ENCODE data around the gene ALG9.
A peak's percentile ranks its signal among the peaks of the same experiment; 100 is the strongest.

ALG9 gene

DNA sequence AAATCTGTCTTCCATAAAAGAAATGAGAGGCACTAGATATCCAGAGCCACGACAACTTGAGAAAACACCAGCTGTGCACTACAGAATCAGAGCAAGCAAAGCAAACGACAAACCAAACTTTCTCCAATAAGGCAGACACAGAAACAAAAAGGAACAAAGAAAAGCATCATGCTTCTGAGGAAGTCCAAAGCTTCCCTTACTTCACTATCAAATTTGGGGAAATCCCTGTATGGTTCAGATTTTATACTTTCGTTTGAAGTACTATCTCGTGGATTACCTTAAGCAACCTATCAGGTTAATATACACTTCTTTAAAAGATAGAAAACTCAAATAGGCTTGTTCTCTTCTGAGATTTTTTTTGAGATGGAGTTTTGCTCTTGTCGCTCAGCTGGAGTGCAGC, 27.7 kb downstream of the ALG9 start:
- H3K27ac ChIP-seq = no peak overlapping the region
- TF ChIP-seq, protein P1, sequence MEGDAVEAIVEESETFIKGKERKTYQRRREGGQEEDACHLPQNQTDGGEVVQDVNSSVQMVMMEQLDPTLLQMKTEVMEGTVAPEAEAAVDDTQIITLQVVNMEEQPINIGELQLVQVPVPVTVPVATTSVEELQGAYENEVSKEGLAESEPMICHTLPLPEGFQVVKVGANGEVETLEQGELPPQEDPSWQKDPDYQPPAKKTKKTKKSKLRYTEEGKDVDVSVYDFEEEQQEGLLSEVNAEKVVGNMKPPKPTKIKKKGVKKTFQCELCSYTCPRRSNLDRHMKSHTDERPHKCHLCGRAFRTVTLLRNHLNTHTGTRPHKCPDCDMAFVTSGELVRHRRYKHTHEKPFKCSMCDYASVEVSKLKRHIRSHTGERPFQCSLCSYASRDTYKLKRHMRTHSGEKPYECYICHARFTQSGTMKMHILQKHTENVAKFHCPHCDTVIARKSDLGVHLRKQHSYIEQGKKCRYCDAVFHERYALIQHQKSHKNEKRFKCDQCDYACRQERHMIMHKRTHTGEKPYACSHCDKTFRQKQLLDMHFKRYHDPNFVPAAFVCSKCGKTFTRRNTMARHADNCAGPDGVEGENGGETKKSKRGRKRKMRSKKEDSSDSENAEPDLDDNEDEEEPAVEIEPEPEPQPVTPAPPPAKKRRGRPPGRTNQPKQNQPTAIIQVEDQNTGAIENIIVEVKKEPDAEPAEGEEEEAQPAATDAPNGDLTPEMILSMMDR (conservative IDR thresholded peaks at IDR 0.05) = no peak
- no peak for TF ChIP-seq ZFX (IDR thresholded peaks at IDR 0.05)

DNA sequence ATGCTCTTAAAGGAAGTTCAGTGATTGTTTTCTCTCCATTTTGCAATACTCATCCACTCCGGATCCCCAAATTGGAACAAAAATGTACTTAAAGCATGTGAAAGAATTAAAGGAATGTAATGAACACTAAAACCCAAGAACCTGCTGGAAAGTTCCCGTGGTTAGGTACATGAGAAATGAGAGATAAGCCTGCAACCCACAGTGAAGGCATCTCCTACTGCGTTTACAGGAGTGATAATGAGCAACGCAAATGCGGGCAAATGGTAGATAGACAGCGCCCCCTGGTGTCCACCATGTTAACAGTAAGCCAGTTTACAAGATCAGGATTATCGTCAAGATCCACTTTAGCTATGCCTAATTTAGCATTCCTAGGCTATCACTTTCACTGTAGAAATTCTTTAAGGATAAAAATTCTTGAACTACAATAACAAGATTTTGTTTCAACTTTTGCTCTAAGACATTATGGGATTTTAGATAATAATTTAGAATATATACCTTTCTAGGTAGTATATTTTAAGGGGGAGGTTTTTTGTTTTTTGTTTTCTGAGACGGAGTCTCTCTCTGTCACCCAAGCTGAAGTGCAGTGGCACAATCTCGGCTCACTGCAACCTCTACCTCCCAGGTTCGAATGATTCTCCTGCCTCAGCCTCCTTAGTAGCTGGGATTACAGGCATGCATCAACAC, 29.9 kb downstream of the ALG9 start:
- H3K27ac ChIP-seq = no peak overlapping the region
- no peak for TF ChIP-seq ZFX (IDR thresholded peaks at IDR 0.05)
- TF ChIP-seq, protein P1 (conservative IDR thresholded peaks at IDR 0.05) = peak; percentile 94

DNA sequence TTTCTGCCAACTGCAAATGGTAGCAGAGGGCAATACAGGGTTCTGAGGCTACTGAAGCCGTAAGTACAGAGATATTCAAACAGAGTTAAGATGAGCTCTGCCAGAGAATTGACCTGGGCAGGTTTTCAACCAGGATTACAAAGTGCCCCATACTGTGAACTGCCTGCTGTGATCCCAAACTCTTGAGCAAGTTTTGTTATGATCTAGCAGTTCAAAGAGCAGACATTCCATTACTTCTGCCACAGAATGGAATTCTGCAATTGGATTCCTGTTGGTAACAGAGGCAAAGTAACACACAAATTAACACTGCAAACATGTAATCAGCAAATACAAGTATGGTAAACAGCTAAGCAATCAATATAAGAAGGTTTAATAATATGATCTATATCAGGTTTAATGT, 31.2 kb downstream of the ALG9 start:
- H3K27ac ChIP-seq = no peak overlapping the region
- TF ChIP-seq, protein P1 (conservative IDR thresholded peaks at IDR 0.05) = no peak
- TF ChIP-seq ZFX (IDR thresholded peaks at IDR 0.05) = no peak

DNA sequence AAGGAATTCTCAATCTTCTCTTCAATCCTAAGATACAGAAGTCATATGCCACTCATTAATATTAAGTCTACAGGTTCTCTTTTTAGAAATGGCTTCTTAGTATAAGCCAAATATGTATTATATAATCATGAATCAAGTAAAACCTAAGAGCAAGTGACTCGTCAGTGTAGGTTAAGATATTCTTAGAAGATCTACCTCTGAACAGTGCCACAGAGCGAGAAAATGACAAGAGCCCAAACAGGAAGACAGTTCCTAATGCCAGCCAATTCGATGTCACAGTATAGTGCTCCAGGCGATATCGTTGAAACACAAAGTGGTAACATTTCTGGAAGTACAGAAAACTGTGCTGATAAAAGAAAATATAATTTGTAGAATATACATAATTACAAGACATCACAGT, 33.3 kb downstream of the ALG9 start:
- TF ChIP-seq, protein P1 (conservative IDR thresholded peaks at IDR 0.05) = no peak
- TF ChIP-seq ZFX (IDR thresholded peaks at IDR 0.05) = no peak
- H3K27ac ChIP-seq = no peak overlapping the region

DNA sequence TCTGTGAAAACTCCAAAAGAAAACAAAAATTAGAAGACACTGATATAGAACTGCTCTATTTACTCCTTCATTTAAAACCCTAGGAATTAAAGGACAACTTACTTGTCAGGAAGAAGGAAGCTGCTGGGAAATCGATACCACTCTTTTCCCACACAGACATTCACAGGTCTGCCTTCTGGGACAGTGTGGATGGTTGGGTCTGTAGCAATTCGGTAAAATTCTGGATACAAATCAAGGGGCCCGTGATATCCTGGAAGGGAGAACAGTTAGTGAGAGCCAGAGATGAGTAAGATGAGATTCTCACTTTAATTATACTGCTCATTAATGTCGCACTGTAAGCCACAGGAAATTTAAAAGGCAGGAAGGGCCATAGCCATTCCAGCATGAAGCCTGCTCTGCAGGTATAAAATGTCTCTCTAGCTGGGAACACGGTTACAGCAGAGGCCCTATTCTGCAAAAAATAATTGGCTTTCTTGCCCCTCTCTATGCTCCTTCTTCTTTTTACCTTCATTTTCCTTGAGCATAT, 34.0 kb downstream of the ALG9 start:
- TF ChIP-seq, protein P1 (conservative IDR thresholded peaks at IDR 0.05) = no peak
- no peak for TF ChIP-seq ZFX (IDR thresholded peaks at IDR 0.05)
- H3K27ac ChIP-seq = no peak overlapping the region

DNA sequence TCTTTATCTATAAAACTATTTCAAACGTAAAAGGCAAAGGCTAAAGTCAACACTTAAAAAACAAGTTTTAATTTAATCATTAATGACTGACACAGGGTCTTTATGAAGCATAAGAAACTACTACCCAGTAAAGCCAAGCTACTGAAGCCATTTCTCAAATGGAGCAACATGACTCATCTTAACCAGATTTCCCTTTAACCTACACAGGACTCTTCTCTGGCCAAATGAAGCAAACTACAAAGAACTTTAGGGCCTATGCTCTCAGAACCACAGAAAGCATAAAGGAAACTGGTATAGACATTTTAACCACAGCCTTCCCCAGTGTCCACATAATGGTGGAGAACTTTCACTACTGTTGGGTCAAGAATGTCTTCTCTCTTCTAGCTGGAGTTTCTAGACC, 34.7 kb downstream of the ALG9 start:
- H3K27ac ChIP-seq = no peak overlapping the region
- TF ChIP-seq, protein P1 (conservative IDR thresholded peaks at IDR 0.05) = no peak
- TF ChIP-seq ZFX (IDR thresholded peaks at IDR 0.05) = no peak

DNA sequence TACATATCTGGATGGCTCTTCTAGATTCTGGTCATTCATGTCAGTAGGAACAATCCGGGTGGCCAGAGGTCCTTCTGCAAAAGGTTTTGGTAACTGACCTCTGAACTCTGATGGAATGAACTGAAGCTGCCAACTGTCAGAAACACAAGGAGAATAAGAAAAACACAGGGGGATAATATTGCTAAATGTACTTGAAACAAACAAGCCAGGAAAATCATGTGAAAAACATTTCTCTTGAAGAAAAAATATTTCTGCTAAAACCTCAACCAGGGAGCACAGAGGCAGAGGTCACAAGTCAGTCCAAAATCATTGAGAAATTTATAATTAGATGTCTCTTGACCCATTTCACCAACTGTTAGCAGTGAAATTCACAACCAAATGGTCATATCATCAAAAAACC, 35.2 kb downstream of the ALG9 start:
- TF ChIP-seq ZFX (IDR thresholded peaks at IDR 0.05) = no peak
- no peak overlapping the region for H3K27ac ChIP-seq

DNA sequence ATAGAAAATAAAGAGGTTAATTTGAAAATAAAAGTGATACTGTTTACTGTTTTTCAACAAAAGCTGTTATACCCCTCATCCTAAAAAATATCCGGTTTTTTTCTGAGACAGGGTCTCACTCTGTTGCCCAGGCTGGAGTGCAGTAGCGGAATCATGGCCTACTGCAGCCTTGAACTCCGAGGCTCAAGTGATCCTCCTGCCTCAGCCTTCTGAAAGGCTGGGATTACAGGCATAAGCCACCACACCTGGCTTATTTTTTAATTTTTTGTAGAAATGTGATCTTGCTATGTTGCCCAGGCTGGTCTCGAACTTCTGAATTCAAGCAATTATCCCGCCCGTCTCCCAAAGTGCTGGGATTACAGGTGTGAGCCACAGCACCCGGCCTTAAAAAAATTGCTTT, 35.7 kb downstream of the ALG9 start:
- no peak for TF ChIP-seq ZFX (IDR thresholded peaks at IDR 0.05)
- TF ChIP-seq, protein P1 (conservative IDR thresholded peaks at IDR 0.05) = no peak
- H3K27ac ChIP-seq = no peak overlapping the region

Measured in C4-2B (cell line).